Measurements from ENCODE around the gene CYP19A1. TPM values are rescaled to one million over a fixed set of nuclear protein-coding genes. Genes with fewer than 3 reads are reported as not detected.
"Not testable (repeated sequence)": the region's sequence is repeated elsewhere in the genome, so short reads cannot be mapped to it uniquely, and the experiment has no call there.

CYP19A1 gene
- total RNA-seq, 1 experiment from 2014 or later, result 2.8 TPM

GRCh38 chr15:51261113-51261512 lies 77.3 kb downstream of the CYP19A1 start:
- DNase-seq (ENCODE audit: low read depth), result not testable (repeated sequence)

- DNase-seq (ENCODE audit: low read depth), result no peak
These were observed 78.2 kb downstream of the CYP19A1 start for GRCh38 chr15:51260202-51260601.

- no peak for DNase-seq (ENCODE audit: low read depth)
These were observed 82.9 kb downstream of the CYP19A1 start for GRCh38 chr15:51255533-51255932.

- DNase-seq (ENCODE audit: low read depth), result peak; percentile 34
These were observed 85.0 kb downstream of the CYP19A1 start for GRCh38 chr15:51253366-51253765.

DNA sequence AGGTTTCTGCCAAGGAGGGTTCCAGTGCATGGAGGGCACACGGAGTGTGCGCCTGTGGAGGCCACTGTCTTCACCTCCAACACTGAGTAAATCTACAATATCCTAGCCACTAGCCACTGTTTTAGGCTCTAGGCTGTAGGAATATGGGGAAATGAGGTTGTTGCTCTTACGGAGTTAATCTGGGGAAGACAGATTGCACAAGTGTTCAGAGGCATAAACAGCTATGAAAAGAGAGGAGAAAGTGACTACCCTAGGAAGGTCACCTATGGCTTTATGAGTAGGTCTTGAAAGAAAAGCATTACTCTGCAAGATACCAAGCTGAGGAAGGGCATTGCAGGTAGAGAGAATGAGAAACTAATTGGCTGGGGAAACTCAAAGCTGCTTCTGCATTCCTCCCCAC lies 85.7 kb downstream of the CYP19A1 start:
- no peak for DNase-seq (ENCODE audit: low read depth)

- no peak for DNase-seq (ENCODE audit: low read depth)
These were observed 86.8 kb downstream of the CYP19A1 start for GRCh38 chr15:51251556-51251955.

DNA sequence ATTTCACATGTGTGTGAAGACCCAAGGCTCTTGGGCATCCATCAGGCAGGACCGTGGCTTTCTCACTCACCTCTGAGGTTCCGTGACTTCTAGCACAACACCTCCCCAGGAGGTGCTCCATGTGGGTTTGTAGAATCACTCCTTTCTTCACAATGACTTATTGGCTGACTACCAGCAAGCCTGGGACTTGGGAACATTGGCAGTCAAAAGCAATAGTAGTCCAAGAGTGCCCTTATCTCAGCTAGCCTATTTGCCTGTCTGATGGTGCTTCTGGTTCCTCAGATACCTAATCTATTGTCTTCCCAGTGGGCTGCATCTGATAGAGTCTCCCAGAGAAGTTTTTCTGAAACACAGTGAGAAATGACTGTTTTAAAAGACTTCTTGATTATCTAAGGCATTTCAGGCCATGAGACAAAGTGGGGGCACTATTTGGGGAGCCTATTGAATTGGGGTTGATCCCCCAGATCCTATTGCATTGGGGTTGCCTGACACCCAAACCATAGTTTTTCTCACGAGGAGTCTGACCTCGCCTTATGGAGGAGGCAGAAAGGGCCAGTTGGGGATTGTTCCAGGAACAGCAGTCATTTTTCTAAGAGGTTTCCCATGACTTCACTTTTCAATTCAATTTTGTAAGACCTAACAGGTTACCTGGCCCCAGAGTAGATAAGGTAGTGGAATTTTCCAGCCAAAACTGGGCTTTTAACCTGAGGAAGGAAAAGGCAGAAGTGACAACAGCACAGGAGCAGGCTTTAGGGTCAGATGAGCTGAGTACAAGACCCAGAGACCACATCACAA lies 88.0 kb downstream of the CYP19A1 start:
- DNase-seq (ENCODE audit: low read depth), result no peak

- DNase-seq (ENCODE audit: low read depth), result no peak
These were observed 92.8 kb downstream of the CYP19A1 start for GRCh38 chr15:51245628-51246027.

DNA sequence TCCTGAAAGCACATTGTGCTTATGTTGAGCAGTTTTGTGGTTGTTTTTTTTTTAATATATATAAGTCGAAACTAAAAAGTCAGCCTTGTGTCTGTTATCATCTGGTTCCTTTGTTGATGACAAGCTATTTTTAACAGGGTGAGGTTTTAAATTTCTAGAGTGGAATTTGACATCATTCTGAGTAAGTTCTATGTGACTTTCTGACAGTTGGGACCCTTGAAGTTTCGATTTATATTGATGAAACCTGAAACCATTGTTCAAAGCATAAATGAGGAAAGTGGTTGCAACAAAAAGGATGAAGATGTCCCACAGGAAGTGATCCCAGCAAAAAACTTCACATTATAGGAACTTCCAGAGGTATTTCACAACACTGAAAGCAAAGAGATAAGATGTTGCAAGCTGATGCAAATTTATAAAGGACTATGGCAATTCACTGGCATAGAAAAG lies 94.0 kb downstream of the CYP19A1 start:
- DNase-seq (ENCODE audit: low read depth), result no peak

DNA sequence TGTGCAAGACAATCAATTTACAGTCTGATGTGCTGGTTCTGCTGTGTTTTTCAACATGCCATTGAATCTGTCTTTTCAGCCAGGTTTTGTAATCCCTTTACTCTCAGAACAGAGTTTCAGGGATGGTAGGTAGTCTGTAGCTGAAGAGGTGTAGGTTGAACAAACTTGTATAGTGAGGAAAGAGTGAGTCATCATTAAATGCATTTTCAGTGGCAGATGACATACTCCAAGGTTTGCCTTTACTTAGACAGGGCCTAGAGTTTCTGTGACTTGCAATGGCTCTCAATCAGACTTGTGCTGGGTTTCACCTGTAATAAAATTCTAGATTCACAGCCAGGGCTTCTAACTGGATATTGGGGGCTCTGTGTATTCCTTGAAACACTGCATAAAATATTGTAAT lies 94.6 kb downstream of the CYP19A1 start:
- DNase-seq (ENCODE audit: low read depth), result no peak

GRCh38 chr15:51240066-51240465 lies 98.3 kb downstream of the CYP19A1 start:
- DNase-seq (ENCODE audit: low read depth), result no peak

DNA sequence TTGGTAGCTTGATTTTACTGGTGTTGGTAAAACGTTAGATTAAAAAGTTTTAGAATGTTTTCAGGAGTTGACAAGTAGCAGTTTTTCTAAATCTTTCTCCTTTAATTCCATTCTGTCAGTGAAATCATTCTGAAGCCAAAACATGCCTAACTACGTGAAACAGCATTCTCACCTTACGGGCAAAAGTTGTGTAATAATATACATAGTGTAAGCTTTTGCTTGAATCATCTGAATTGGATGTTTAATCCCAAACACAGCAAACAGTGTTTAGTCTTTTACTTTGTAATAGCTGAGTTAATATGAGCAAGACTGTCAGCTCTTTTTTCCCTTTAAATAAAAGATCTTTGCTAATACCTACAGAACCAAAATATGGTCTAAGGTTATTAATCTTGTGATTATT lies 100.6 kb downstream of the CYP19A1 start:
- no peak for DNase-seq (ENCODE audit: low read depth)

GRCh38 chr15:51234176-51234927 lies 104.0 kb downstream of the CYP19A1 start:
- no peak for DNase-seq (ENCODE audit: low read depth)

GRCh38 chr15:51232581-51232980 lies 105.8 kb downstream of the CYP19A1 start:
- DNase-seq (ENCODE audit: low read depth), result peak; percentile 26

DNA sequence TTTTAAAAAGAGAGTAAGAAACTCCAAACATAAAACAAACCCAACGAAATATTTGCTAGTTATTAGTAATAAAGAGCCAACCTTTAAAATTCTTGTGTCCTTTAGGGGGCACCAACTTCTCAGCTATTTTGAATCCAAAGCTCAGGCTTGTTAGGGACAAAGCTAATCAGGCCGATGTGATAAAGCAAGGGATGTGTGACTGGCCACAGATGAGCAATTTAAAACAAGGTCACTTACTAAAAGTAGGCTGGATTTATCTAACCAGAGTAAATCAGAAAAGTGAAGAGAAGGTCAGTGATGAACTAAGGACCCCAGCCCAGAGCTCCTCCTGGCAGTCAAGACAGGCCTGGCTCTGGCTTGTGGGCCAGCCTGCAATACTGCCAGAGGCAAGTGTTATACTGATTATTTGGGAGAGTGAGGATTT lies 108.5 kb downstream of the CYP19A1 start:
- peak; percentile 27 for DNase-seq (ENCODE audit: low read depth)

DNA sequence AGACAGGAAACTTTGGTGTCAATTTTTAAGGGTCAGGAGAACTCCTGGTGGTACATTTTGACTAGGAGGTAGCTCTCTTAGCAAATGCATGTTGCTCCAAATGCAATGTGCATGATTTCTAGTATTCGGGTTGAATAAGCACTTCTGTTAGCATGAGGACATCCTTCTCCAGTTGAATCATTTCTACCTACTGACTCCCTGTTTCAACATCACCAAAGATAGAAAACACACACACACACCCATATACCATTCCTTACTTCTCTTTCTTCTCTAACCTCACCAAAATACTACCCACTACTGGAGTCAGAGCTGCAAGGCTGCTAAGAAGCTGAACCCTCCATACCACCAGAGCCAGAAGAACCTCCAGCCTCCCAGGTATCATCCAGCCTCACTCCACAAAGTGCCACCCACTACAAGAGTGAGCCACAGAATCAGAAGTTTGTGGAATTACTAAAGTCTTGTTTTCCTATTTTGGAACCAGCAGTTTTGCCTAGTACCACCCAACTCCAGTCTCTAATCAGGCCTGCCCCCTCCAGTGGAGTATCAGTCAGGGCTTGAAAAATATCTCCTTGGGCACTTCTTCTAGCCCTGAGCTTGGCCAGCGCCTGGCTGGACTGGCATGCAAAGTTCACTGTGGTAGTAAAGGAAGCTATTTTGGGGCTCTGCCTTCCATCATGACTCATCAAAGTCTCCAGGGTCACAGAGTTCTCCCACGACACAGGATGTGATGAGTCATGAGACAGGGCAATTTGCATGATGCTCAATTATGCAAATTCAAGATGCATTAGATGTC lies 110.3 kb downstream of the CYP19A1 start:
- peak; percentile 95 for DNase-seq (ENCODE audit: low read depth)

- no peak for DNase-seq (ENCODE audit: low read depth)
These were observed 111.7 kb downstream of the CYP19A1 start for GRCh38 chr15:51226576-51227210.

- no peak for DNase-seq (ENCODE audit: low read depth)
These were observed 114.0 kb downstream of the CYP19A1 start for GRCh38 chr15:51224428-51224827.

DNA sequence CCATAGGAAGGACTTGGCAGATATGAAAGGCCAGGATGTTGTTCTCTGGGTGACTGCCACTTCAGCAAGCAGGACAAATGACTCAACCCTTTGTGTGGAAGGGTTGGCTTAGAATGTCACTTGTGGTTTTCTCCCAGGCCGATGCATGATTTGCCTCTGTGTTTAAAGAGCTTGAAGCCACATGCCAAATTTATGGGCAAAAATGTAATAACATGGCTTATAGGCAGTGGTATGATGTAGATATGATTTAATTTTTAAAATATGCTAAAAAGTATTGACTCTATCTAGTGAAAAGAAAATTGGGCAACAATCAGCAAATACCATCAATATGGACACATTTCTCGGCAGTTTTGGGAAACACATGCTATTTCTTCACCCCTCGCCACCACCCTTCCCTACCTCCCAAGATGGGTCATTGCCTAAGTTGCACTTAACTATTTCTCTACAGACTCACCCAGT lies 114.6 kb downstream of the CYP19A1 start:
- DNase-seq (ENCODE audit: low read depth), result peak; percentile 89

GRCh38 chr15:51218299-51218938 lies 120.0 kb downstream of the CYP19A1 start:
- DNase-seq (ENCODE audit: low read depth), result no peak

DNA sequence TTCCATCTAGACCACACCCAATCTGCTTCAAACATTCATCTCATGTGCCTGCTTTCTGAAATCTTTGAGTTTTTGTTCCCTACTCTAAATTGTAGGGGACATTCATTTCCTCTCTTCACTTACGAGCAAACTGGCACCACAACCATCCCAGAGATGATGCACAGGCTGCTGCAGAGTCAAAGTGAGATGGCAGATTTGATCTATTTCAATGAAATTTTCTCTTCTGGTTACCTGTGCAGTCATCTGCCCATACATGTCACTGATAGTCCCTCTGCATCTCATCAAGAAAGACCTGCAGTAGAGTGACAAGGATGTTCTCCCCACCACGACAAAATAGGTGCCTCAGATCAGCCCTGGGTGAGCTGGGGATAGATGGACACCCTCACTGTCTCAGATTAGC lies 125.5 kb downstream of the CYP19A1 start:
- DNase-seq (ENCODE audit: low read depth), result no peak
